GM23248 (cell line): ENCODE measurements around the gene NIP7. TPM values are rescaled to one million over a fixed set of nuclear protein-coding genes. Genes with fewer than 3 reads are reported as not detected.

Source experiments
- DNase-seq: peaks from one replicate; pipeline ENCODE4 v3.0.0-alpha.2; 2015
- H2AFZ ChIP-seq: fragments of 200-600 bp; sonication (generic); 2 replicates; pipeline ENCODE4 v1.6.1; 2016; ENCODE audit warnings: antibody characterized with exemption
- H3F3A ChIP-seq: fragments of 200-600 bp; sonication (generic); 2 replicates; pipeline ENCODE4 v1.6.1; 2016; ENCODE audit warnings: mild to moderate bottlenecking, antibody characterized with exemption, mixed run types; ENCODE audit not compliant: insufficient read depth
- H3K27ac ChIP-seq: fragments of 200-600 bp; sonication (generic); 2 replicates; pipeline ENCODE4 v1.5.1; 2016; ENCODE audit warnings: mild to moderate bottlenecking
- H3K27me3 ChIP-seq: fragments of 200-600 bp; sonication (generic); replicated peaks from 2 replicates; pipeline ENCODE4 v1.6.1; 2016; ENCODE audit warnings: mild to moderate bottlenecking; ENCODE audit not compliant: insufficient read depth
- H3K36me3 ChIP-seq: fragments of 200-600 bp; sonication (generic); 2 replicates; pipeline ENCODE4 v1.6.1; 2016; ENCODE audit warnings: low read depth, mild to moderate bottlenecking
- H3K4me1 ChIP-seq: fragments of 200-600 bp; sonication (generic); 2 replicates; pipeline ENCODE4 v1.6.1; 2016; ENCODE audit warnings: mild to moderate bottlenecking; ENCODE audit not compliant: insufficient read depth
- H3K4me2 ChIP-seq: fragments of 200-600 bp; sonication (generic); one replicate; pipeline ENCODE4 v1.6.1; 2016; ENCODE audit warnings: mild to moderate bottlenecking; ENCODE audit not compliant: unreplicated experiment
- H3K4me3 ChIP-seq: fragments of 200-600 bp; sonication (generic); 2 replicates; pipeline ENCODE4 v1.5.1; 2016; ENCODE audit warnings: mild to moderate bottlenecking
- H3K79me2 ChIP-seq: fragments of 200-600 bp; sonication (generic); 2 replicates; pipeline ENCODE4 v1.6.1; 2016; ENCODE audit warnings: mild to moderate bottlenecking; ENCODE audit not compliant: insufficient read depth
- H3K9ac ChIP-seq: fragments of 200-600 bp; sonication (generic); 2 replicates; pipeline ENCODE4 v1.6.1; 2016; ENCODE audit warnings: mild to moderate bottlenecking
- H3K9me2 ChIP-seq: fragments of 200-600 bp; sonication (generic); 2 replicates; pipeline ENCODE4 v1.6.1; 2016; ENCODE audit warnings: mixed run types, mild to moderate bottlenecking, moderate library complexity; ENCODE audit not compliant: insufficient read depth
- H3K9me3 ChIP-seq: fragments of 200-600 bp; sonication (generic); one replicate; pipeline ENCODE4 v1.6.1; 2017; ENCODE audit warnings: low read depth
- H4K20me1 ChIP-seq: fragments of 200-600 bp; sonication (generic); 2 replicates; pipeline ENCODE4 v1.6.0; 2016; ENCODE audit not compliant: insufficient read depth
- EZH2 ChIP-seq: fragments of 200-600 bp; sonication (generic); IDR thresholded peaks from 2 replicates; pipeline ENCODE4 v1.6.1; 2018; ENCODE audit warnings: antibody characterized with exemption, mild to moderate bottlenecking; ENCODE audit not compliant: insufficient read depth, poor library complexity, severe bottlenecking
- EZH2phosphoT487 ChIP-seq: fragments of 200-600 bp; sonication (generic); IDR thresholded peaks from 2 replicates; pipeline ENCODE4 v1.6.1; 2018; ENCODE audit warnings: antibody characterized with exemption, moderate library complexity, mild to moderate bottlenecking, low read depth; ENCODE audit not compliant: insufficient read depth
- WGBS, 2 experiments: methylation state at CpG; one replicate each; pipeline ENCODE4 v1.1.6; 2015 to 2017; ENCODE audit warnings: low lambda C conversion rate in 2 of 2, low coverage in 1 of 2; ENCODE audit errors: missing lambda C conversion rate in 2 of 2; 5-methylcytosine and 5-hydroxymethylcytosine counted together
- in situ Hi-C: fragments of 300-500 bp; cut with MboI; formaldehyde crosslinking; loops from 2 replicates; pipeline ENCODE4 v1.15.0; 2020
- polyA plus RNA-seq: library from polyadenylated mRNA; unstranded; fragments of >200 nt; fragmentation: Nextera tagmentation; extraction: Ambion mirVana; gene quantifications from 2 replicates; pipeline ENCODE4 v1.2.1, GENCODE V29; 2016
- total RNA-seq: library from RNA; depleted of rRNA; stranded (reverse); fragments of >200 nt; shearing (Covaris generic); gene quantifications from 2 replicates; pipeline ENCODE4 v1.2.3, GENCODE V29; 2014

The NIP7 gene
- total and polyA plus RNA-seq, 2 experiments from 2014 or later: 24.2 to 35.6 TPM

GRCh38 chr16:69378760-69379159 lies 39.2 kb downstream of the NIP7 start:
- Histone ChIP-seq H3K27ac (peak overlapping the region; percentile 40), H3K36me3 (peaks cover 36% of the 10 kb centered on the region), H3K27me3 (no peaks in the 10 kb centered on the region), H3K9me2 (no peaks in the 10 kb centered on the region), H3K79me2 (peaks cover 90% of the 10 kb centered on the region), H3K4me1 (peaks cover 14% of the 10 kb centered on the region), H3K9ac (0 out of 2 replicates have a peak overlapping the region, but pooled peaks have one; percentile 9), H4K20me1 (no peaks in the 10 kb centered on the region), H2AFZ (no peak overlapping the region), H3K4me2 (peak overlapping the region; percentile 22), H3K4me3 (no peak overlapping the region), H3K9me3 (no peaks in the 10 kb centered on the region), H3F3A (peaks cover 21% of the 10 kb centered on the region; the same call in 1 of the 2 replicates)
- WGBS, 2 experiments: 77 to 81% methylated on average over 1 of the region's 1 CpG
- DNase-seq: peak; percentile 31
- no peak for TF ChIP-seq EZH2
- TF ChIP-seq EZH2phosphoT487: no peak
- in situ Hi-C loops: no loop called here

- H3K36me3 ChIP-seq: peaks cover 34% of the 10 kb centered on the region
- H3K4me1 ChIP-seq: peaks cover 25% of the 10 kb centered on the region
- in situ Hi-C loops: no loop called here
- H3K27me3 ChIP-seq: no peaks in the 10 kb centered on the region
- no peak overlapping the region for H3K27ac ChIP-seq
- no peaks in the 10 kb centered on the region for H3K9me3 ChIP-seq
- TF ChIP-seq EZH2phosphoT487 (no peak), EZH2 (no peak)
- H3K9me2 ChIP-seq: no peaks in the 10 kb centered on the region
- H3F3A ChIP-seq: peaks cover 27% of the 10 kb centered on the region; the same call in 1 of the 2 replicates
- H3K9ac ChIP-seq: no peak overlapping the region
- no peak overlapping the region for H3K4me2 ChIP-seq
- H3K79me2 ChIP-seq: peaks cover 88% of the 10 kb centered on the region
- H2AFZ ChIP-seq: no peak overlapping the region
- no peaks in the 10 kb centered on the region for H4K20me1 ChIP-seq
- H3K4me3 ChIP-seq: no peak overlapping the region
- WGBS, 2 experiments: 72 to 85% methylated on average over 2 of the region's 2 CpGs
- DNase-seq: no peak
Observed at GRCh38 chr16:69381231-69381630, 41.7 kb downstream of the NIP7 start.

GRCh38 chr16:69382421-69382820 lies 42.8 kb downstream of the NIP7 start:
- Histone ChIP-seq H3F3A (peaks cover 27% of the 10 kb centered on the region; the same call in 1 of the 2 replicates), H3K27me3 (no peaks in the 10 kb centered on the region), H3K36me3 (peaks cover 30% of the 10 kb centered on the region), H3K27ac (no peak overlapping the region), H2AFZ (no peak overlapping the region), H3K4me3 (no peak overlapping the region), H3K79me2 (peaks cover 87% of the 10 kb centered on the region), H3K4me1 (peaks cover 31% of the 10 kb centered on the region), H3K4me2 (no peak overlapping the region), H3K9ac (no peak overlapping the region), H3K9me2 (no peaks in the 10 kb centered on the region), H4K20me1 (no peaks in the 10 kb centered on the region), H3K9me3 (no peaks in the 10 kb centered on the region)
- no peak for TF ChIP-seq EZH2
- TF ChIP-seq EZH2phosphoT487: no peak
- in situ Hi-C loops: no loop called here
- 97 to 98% methylated on average over 2 of the region's 2 CpGs for WGBS, 2 experiments
- DNase-seq: no peak

GRCh38 chr16:69384974-69385373 lies 45.4 kb downstream of the NIP7 start:
- Histone ChIP-seq H3K9ac (peak overlapping the region; percentile 95), H3F3A (peaks cover 6% of the 10 kb centered on the region; the same call in 1 of the 2 replicates), H3K27me3 (no peaks in the 10 kb centered on the region), H3K9me2 (no peaks in the 10 kb centered on the region), H4K20me1 (no peaks in the 10 kb centered on the region), H3K4me2 (peak overlapping the region; percentile 97), H3K4me3 (peak overlapping the region; percentile 97), H3K79me2 (peaks cover 64% of the 10 kb centered on the region), H3K4me1 (peaks cover 19% of the 10 kb centered on the region; the same call in 1 of the 2 replicates), H2AFZ (peak overlapping the region; percentile 76), H3K9me3 (no peaks in the 10 kb centered on the region), H3K36me3 (peaks cover 21% of the 10 kb centered on the region), H3K27ac (peak overlapping the region; percentile 68)
- 11 to 14% methylated on average over 6 of the region's 6 CpGs for WGBS, 2 experiments
- TF ChIP-seq EZH2 (no peak), EZH2phosphoT487 (no peak)
- DNase-seq: no peak
- in situ Hi-C loops: no loop called here
